ENCODE data around the gene SNTG2.

Gene SNTG2

DNA sequence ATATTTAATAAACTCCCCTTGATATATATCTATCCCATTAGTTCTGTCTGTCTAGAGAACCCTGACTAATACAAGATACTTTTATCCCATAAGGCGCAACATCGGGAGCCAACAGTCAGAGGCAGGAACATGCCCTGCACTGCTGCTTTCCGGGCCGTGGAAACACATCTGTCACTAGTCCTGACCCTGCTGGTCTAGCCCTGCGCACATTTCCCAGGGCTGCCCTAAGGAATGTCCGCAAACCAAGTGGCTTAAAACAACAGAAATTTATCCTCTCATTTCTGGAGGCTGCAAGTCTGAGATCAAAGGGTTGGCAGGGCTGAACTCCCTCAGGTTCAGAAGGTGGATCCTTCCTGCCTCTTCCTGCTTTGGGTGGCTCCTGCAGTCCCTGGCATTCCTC, 348.4 kb downstream of the SNTG2 start:
- DNase-seq, result no peak

DNA sequence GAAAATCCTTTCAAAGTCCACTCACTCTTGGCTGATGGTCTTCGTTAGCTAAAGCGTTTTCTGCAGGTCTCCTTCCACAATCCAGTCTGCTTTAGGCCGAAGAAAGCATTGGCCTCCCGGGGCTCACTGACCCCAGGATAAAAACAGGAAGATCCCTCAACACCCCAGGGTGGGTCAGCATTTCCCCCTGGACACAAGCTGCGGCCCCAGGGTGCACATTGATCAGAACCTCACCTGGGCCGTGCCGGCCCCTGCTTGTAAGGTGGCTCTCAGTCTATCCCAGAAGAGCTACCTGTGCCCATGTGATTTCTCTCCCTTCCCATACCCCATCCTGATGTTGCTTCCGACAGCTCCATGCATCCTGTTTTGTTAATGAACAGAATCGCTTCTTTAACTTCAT, 349.6 kb downstream of the SNTG2 start:
- no peak for DNase-seq

DNA sequence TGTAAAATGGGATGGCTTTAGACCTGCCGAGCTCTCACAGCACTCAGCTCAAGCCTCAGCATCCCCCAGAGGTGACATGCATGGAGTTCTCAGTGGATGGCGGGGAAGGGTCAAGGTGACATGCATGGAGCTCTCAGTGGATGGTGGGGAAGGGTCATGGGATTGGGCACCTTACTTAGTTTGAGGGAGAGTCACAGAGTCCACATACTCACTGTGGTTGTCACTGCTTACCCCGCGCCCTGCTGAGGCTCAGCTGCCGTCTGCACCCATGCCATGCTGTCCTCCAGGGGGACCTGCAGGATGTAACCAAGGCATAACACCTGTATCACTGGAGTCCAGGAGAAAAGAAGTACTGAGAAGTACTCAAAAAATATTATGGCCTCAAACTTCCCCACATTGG, 350.4 kb downstream of the SNTG2 start:
- DNase-seq, result no peak

DNA sequence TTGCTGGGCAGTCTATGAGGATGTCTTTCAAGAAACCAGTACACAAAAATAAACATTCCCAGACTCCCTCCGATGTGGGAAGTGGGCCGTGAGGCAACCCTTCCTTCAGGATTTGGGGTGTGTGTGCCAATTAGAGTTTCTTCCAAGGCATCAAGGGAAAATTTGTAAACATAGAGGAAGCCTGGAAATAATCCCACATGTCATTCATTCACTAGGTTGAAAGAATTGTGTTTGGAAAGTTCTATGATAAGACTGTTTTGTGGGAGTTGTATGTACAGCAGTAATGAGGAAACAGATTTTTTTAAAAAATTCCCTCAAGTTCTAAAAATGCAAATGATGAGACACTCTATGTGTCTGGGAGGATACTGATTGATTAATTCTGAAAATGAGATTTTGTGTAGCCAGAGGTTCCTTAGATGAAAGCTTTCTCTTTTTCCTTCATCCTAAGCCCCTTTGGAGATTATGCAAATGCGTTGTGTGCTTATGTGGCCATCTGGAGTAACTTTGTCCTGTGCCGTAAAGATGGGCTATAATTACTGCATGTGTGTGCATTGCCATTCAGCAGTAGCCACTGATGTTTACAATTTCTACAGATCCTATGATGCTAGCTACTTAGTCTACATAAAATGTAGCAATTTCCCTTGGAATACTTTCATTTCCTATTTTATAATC, 354.8 kb downstream of the SNTG2 start:
- no peak for DNase-seq

DNA sequence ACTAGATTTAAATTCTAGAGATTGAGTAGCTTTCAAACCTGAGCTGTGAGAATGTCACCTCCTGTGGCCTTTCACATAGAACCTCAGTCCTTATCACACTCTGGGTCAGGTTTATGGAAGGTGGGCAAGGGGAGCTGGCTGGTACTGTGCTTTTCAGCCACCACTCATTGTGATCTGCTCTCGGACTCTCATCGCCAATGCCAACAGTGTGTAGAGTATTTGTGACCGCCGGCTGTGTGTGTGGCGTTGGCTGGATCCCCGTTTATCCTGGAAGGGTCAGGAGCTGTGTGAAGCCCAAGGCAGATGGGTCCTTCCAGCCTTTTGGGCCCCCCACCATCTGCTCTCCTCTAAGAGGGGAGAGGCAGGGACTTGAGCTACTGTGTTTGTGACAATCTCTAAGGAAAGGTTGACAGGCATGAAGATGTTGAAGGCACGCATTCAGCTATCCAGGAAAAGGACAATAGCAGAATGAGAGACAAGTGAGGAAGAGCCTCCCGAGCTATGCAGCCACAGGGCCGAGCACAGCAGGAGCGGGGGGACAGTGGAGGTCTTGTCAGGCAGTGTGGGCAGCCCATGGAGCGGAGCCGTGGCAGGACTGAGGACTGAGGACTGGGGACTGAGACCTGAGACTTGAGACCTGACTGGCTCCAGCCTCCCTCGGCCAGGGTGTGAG, 355.5 kb downstream of the SNTG2 start:
- DNase-seq, result no peak

DNA sequence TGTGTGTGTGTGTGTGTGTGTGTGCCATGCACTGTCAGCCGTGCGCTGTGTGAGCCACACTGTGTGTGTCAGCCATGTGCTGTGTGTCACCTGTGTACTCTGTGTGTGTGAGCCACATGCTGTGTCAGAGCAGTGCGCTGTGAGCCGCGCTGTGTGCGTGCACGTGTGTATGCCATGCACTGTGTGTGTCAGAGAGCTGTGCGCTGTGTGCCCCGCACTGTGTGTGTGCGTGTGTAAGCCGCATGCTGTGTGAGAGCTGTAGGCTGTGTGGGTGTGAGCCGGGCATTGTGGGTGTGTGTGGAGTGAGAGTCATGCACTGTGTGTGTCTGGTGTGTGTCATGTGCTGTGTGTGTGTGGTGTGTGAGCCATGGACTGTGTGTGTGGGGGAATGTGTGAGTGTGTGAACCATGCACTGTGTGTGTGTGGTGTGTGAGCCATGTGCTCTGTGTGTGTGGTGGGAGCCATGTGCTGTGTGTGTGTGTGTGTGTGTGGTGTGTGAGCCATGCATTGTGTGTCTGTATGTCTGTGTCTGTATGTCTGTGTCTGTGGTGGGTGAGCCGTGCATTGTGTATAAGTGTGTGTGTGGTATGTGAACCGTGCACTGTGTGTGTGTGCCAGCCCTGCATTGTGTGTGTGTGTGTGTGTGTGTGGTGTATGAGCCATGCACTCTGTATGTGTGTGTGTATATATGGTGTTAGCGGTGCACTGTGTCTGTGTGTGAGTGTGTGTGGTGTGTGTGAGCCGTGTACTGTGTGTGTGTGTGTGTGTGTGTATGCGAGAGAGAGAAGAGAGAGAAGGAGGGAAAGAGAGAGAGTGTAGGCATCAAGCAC, 356.3 kb downstream of the SNTG2 start:
- DNase-seq, result no peak

DNA sequence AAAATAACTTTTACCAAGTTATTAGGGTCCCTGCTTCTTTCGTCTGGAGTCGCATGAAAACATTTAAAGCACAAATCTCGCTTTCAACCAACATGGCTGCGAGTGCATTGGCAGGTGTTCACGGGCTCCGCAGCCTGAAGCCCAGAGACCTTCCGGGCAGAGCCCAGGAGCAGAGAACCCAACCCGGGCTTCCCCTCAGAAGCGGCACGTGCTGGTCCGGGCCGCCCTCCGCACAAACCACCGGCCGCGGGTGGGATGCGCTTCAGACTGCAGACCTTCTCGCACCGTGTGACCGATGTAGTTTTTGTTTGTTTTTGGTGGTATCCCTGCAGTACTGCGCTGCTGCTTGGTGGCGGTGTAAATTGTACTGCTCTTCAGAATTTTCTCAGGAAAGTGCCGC, 357.0 kb downstream of the SNTG2 start:
- DNase-seq, result no peak

DNA sequence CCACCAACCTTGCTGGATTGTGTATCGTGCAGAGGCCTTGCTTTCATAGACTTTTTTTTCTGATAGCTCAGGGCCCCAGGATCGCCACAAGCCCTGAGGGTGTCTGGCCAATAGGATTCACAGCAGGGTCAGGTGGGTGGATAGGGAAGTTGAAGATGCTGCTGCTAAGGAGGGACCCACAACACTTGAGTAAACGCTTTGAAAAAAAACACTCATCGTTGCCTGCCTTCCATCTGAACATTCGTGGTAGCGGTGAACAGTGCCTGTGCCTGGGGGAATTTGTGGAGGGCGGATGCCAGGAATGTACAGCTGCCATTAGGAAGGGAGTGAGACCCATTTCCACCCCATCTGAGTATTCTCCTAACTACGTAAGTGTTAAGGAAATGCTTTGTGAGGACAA, 358.0 kb downstream of the SNTG2 start:
- DNase-seq, result no peak

DNA sequence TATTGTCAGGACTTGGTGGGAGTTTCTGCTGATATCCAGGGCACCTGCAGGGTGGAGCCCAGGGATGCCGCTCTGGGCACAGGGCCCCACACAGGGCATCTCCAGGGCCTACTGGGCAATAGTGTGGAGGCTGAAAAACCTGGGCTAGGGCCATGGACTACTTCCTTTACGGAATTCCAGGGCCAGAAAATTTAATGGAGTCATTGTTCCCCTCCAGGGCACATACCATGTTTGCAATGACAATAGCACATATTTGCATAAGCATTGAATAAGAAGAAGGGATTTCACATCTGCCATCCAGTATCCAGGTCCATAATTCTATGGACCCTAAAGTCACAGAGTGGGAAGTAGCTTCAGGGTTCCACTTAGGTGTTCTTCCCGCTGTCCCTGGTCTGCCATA, 358.9 kb downstream of the SNTG2 start:
- no peak for DNase-seq

DNA sequence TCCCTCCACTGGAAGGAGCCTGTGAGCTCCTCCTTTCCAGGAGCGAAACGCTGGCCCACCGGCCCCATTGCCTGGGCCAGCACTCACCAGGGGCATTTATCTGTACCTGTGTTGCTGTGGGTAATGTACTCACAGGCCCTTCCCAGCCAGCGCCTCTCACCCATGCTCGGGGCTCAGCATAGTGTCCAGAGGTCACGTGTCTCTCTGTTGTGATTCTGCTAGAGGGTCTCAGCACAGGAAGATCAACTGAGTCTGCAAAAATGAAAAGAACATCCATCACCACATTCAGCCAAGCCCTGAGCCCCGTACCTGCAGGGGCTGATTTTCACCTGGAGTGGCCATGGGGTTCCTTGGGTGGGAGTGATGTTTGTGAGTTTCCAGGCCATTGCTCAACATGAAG, 359.6 kb downstream of the SNTG2 start:
- DNase-seq, result no peak

DNA sequence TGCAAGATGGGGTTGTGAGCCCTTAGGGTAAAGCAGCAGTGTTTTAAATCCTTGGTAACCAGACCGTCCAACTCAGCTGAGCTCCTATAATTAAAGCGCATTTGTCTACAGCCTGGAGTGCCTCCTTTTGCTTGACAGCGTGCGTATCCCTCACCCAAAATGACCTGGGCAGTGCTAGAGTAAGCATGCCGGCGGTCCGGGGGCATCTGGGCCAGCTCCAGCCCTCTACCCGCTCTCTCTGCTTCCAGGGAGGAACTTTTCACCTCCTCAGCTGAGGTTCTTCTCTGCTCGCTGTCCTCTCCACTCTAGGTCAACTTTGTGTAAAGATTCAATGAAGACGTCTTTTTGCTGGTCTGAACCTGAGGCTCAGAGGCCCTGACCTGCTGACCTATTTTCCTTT, 360.2 kb downstream of the SNTG2 start:
- no peak for DNase-seq

DNA sequence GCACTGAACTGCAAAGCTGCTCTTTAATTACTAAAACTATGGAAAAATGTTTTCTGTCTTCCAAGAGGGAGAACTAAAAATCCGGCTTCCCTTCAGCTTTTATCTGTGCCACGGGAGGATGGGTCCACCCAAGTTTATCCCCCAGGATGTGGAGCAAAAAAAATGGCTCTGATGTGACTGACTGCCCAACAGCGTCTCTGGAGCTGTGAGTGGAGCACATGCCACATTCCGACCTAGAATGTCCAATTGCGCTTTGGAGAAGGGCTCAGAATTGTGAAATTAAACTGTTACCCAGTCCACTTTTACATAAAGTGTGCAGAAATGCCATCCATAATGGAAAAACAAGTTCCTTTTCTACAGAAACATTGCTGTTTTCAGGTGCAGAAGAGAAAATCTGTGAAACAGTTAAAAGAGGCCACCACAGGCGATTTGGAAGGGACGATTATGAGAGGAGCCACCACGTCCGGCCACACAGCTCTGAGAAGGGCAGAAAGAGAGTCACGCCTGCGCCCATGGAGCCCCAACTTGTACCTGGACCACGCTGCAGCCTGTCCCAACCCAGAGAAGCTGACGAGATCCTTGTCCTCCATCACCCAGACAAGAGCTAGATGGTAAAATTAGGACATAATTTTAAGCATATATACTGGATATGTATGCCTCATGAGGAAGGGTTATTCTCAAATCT, 362.7 kb downstream of the SNTG2 start:
- no peak for DNase-seq

DNA sequence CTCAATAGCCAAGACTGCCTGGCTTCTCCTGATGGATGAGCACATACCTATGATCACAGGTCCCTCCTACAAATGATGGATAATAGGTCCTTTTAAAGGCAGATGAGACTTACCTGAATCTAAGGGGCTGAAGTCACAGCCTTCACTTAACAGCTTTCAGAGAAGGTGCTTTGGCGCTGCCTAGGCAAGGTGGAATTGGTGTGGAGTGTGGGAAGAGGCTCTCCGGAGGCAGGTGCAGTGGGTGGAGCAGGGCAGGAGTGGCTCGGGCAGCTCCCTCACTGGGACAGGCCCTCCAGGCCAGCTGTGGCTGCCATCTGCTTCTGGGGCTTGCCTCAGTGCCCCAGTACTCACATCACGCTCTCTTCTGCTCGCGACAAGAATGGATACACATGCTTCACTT, 363.6 kb downstream of the SNTG2 start:
- no peak for DNase-seq

DNA sequence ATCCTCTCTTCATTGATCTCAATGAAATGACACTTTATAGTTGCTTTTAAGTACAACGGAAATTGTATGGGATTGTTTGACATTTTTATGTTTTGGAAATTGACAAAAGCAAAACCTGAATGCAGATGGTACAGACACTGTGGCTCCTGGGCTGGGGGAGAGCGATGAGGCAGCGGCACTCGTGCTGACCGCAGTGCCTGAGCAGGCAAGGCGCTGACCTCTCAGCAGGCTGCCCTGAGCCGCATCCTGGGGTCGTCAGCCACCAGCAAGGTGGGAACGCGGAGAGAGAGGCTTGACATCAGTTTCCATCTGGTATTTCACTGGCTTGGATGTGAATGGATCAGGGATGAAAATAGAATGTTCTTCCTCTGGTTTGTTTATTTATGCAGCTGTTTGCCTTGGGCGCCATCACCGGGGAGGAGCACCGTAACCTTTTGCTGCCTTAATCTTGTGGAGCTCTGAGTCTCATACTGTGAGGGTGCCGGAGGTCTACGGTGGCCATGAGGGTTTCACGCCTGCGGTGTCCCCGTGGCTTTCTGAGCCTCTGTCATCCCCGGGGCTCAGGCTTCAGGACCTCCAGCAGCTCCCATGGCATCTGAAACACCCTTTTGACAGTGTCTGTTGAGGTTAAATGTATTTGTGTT, 367.8 kb downstream of the SNTG2 start:
- no peak for DNase-seq

DNA sequence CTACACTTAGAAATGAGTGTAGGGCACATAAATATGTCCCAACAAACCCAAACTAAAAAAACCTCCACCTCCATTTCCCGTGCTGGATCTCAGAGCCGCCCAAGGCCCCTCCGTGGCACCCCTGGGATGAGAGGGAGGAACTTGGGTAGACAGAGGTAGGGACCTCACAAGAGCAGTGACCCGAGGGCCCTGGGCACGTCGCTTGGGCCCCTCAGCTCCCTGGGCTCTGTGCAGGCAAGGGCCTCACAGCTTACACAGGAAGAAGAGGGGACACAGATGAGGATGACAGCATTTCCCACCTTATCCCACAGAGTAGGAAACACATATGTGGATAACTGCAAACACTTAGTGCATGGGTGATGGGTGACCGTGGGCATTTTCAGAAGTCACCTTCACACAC, 368.7 kb downstream of the SNTG2 start:
- DNase-seq, result no peak

DNA sequence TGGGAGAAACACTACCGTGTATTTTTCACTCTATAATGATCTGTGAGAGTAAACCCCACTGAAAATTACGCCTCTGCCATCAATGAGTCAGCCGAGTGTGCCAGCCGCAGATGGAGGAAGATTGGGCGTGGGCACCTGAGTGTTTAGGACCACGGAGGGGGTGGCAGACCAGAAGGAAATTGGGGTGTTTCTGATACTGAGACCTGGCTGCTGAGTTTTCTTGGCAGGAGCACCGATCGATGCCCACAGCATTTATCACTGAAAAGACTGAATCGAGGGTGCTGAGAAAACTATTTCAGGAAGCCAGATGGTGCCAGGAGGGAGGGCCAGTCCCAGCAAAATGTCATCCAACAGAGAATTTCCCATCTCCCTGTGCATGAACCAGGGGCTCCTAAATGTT, 370.7 kb downstream of the SNTG2 start:
- DNase-seq, result no peak

DNA sequence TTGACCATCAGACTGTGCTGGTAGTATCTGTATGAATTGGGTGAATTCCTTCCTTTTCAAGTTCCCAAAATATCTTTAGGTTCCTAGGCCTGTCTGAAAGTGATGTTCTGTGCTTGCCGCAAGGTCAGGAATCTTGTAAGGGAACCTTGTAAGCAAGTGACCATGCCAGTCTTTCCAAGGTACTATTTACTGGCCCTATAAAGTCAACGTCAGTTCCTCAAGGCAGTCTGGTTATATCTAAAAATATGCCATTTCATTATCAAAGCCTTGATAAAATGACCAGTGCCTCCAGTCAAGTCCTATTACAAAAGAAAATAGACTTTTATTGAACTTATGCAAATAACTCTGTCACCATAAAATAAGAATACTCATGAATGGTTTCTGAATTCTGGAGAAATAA, 374.2 kb downstream of the SNTG2 start:
- DNase-seq, result no peak

DNA sequence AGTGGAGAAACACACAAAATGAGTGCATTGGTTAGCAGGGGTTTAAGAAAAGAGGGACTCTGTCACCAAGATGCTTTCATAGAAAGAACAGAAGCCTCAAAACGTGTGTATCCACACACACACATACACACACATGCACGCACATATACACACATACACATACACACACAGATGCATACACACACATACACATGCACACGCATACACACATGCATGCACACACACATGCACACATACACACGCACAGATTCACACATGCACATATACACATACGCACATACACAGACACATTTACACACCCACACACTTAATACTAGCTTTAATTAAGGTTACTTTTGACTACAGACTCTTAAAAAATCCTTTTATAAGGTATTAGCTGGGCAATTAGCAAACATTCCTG, 378.0 kb downstream of the SNTG2 start:
- DNase-seq, result no peak

DNA sequence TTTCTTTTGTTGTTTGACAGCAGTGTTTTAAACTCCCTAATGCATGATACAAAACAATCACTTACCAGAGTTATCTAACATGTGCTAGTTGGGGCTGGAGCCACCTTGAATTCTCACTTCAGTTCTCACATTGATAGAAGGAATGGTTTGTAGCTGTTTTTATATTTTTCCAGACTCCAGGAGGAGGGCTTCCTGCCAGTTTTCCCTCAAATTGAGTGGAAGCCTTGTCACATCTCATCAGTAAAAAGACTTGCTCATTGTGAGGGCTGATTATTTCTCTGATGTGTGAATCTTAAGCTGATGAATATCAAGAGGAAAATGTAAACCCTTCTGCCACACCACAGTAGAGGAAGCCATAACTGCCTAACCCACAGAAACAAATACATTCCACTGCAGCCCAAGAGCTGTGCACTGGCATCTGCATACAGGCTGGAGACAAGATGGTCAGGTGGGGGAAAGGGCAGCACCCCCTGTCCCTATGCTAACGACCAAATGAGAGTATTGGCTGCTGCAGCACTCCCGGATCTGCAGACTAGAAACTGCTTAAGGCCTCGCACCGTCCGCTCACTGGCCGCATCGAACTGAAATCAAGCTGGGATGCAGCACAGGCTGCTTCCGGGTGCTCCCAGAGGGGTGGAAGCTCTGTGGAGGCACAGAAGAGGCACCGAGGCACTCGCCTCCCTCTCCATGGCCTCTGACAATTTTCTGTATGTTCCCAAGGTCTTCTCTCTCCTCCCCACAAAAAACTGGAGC, 388.9 kb downstream of the SNTG2 start:
- DNase-seq, result no peak

DNA sequence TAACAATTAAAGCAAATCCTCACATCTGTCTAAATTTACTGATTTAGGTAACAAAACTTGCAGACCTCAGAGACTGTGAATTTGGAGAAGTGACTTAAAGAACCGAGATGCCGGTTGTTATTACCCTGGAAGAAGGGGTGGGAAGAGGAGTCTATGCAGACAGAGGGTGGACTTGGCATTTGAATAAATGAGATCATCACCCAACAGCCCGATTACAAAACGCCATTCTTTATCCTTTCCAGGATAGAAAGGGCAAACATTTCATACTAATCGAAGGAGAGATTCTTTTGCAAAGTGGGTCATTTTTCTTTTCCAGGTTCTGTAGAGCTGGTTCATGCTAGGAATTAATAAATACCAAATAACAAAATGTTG, 389.5 kb downstream of the SNTG2 start:
- no peak for DNase-seq

DNA sequence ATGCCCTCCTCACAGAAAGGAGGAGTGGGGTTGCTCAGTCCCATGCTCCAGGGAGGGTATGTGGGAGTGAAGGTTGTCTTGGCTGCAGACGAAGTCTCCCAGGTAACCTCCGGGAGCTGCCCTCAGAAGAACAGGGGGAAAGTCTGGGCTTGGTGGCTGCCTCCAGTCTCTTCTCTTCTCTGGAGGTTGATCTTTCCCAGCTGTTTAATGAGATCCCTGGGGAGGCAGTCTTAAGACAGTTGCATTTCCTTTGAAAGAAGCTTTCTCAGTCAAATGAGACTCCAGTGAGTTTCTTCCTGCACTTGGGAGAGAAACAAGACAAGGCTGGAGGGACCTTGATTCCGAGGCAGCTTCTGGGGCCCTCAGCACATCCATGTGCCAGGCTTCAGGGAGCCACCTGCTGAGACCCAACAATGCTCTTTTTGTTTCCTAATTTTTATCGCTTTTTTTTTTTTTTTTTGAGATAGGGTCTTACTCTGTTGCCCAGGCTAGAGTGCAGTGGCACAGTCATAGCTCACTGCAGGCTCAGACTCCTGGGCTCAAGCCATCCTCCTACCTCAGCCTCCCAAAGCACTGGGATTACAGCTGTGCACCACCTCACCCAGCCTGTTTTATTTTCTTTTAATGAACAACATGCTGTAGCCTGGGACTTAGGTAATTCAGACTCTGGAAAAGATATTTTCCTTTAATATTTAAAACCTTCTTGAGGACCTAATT, 390.9 kb downstream of the SNTG2 start:
- no peak for DNase-seq

DNA sequence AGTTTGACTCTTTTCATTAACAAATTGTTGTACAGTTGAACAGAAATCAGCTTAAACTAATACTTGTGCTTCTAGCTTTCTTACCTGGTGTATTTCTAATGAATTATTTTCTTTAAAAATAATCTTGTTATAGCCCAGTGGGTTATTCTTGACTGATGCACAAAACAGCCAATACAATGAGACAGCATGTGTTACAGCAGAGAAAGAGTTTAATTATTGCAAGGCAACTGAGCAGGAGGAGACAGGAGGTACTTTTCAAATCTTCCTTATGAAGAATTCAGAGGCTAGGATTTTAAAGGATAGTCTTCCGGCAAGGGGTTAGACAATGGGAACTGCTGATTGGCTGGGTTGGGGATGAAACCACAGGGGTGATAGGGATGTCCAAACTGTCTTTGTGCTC, 398.1 kb downstream of the SNTG2 start:
- no peak for DNase-seq
